OCI-LY3 (cell line): ENCODE data around the gene NTRK2.
A peak's percentile ranks its signal among the peaks of the same experiment; 100 is the strongest.

ENCODE experiments used
- H2AFZ ChIP-seq: fragments of 200-600, 300-600 bp; shearing (Covaris generic); 2 replicates; pipeline ENCODE4 v1.6.0; 2014; ENCODE audit warnings: antibody characterized with exemption, low read depth, low read length
- H3K27ac ChIP-seq: fragments of 200-600, 300-600 bp; sonication (generic); 2 replicates; pipeline ENCODE4 v1.5.1; 2014; ENCODE audit warnings: mild to moderate bottlenecking, low read length, moderate library complexity, mixed read lengths
- H3K27me3 ChIP-seq: fragments of 200-600, 300-600 bp; sonication (generic); 2 replicates; pipeline ENCODE4 v1.6.1; 2014; ENCODE audit warnings: low read depth, low read length, mixed read lengths
- H3K36me3 ChIP-seq: fragments of 200-600, 300-600 bp; sonication (generic); replicated peaks from 2 replicates; pipeline ENCODE3; 2014; ENCODE audit warnings: low read depth, low read length, mixed read lengths
- H3K4me1 ChIP-seq: fragments of 300-600, 200-600 bp; sonication (generic); 2 replicates; pipeline ENCODE4 v1.6.1; 2014; ENCODE audit warnings: low read length, mixed read lengths
- H3K4me2 ChIP-seq: fragments of 200-600, 300-600 bp; sonication (generic); 2 replicates; pipeline ENCODE4 v1.6.1; 2014; ENCODE audit warnings: low read length, mixed read lengths
- H3K4me3 ChIP-seq: fragments of 300-600, 200-600 bp; sonication (generic); 2 replicates; pipeline ENCODE4 v1.5.1; 2014; ENCODE audit warnings: antibody characterized with exemption, mild to moderate bottlenecking, low read length, moderate library complexity
- H3K79me2 ChIP-seq: fragments of 300-600, 200-600 bp; shearing (Covaris generic); 2 replicates; pipeline ENCODE4 v1.6.1; 2014; ENCODE audit warnings: mild to moderate bottlenecking, low read length, mixed read lengths
- H3K9ac ChIP-seq: fragments of 300-600, 200-600 bp; shearing (Covaris generic); 2 replicates; pipeline ENCODE4 v1.6.0; 2014; ENCODE audit warnings: mild to moderate bottlenecking, low read length, moderate library complexity
- H3K9me3 ChIP-seq: fragments of 200-600, 300-600 bp; shearing (Covaris generic); 2 replicates; pipeline ENCODE4 v1.6.1; 2014; ENCODE audit warnings: low read length, mixed read lengths; ENCODE audit not compliant: insufficient read depth
- H4K20me1 ChIP-seq: fragments of 200-600, 300-600 bp; sonication (generic); 2 replicates; pipeline ENCODE4 v1.6.1; 2016; ENCODE audit warnings: low read length, mixed read lengths; ENCODE audit not compliant: insufficient read depth
- EZH2phosphoT487 ChIP-seq: fragments of 200-600 bp; shearing (Covaris generic); IDR thresholded peaks from 2 replicates; pipeline ENCODE4 v1.6.1; 2018; ENCODE audit warnings: antibody characterized with exemption, mixed run types, low read depth
- TF ChIP-seq, protein P1 (sequence below): fragments of 200-600, 300-600 bp; sonication (generic); IDR thresholded peaks from 2 replicates; pipeline ENCODE4 v1.5.1; 2014; ENCODE audit warnings: antibody characterized with exemption, low read length, low read depth

Gene NTRK2

GRCh38 chr9:84950879-84951811 is 281.6 kb downstream of the NTRK2 start:
- Histone ChIP-seq H3K36me3 (no peaks in the 10 kb centered on the region), H3K27ac (no peak overlapping the region), H3K9ac (no peak overlapping the region), H3K27me3 (no peaks in the 10 kb centered on the region), H3K4me1 (peaks cover 14% of the 10 kb centered on the region; the same call in 1 of the 2 replicates), H3K9me3 (no peaks in the 10 kb centered on the region), H3K4me2 (no peak overlapping the region), H4K20me1 (no peaks in the 10 kb centered on the region), H3K79me2 (no peaks in the 10 kb centered on the region), H3K4me3 (no peak overlapping the region), H2AFZ (no peak overlapping the region)
- TF ChIP-seq, protein P1, sequence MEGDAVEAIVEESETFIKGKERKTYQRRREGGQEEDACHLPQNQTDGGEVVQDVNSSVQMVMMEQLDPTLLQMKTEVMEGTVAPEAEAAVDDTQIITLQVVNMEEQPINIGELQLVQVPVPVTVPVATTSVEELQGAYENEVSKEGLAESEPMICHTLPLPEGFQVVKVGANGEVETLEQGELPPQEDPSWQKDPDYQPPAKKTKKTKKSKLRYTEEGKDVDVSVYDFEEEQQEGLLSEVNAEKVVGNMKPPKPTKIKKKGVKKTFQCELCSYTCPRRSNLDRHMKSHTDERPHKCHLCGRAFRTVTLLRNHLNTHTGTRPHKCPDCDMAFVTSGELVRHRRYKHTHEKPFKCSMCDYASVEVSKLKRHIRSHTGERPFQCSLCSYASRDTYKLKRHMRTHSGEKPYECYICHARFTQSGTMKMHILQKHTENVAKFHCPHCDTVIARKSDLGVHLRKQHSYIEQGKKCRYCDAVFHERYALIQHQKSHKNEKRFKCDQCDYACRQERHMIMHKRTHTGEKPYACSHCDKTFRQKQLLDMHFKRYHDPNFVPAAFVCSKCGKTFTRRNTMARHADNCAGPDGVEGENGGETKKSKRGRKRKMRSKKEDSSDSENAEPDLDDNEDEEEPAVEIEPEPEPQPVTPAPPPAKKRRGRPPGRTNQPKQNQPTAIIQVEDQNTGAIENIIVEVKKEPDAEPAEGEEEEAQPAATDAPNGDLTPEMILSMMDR: no peak
- no peak for TF ChIP-seq EZH2phosphoT487

DNA sequence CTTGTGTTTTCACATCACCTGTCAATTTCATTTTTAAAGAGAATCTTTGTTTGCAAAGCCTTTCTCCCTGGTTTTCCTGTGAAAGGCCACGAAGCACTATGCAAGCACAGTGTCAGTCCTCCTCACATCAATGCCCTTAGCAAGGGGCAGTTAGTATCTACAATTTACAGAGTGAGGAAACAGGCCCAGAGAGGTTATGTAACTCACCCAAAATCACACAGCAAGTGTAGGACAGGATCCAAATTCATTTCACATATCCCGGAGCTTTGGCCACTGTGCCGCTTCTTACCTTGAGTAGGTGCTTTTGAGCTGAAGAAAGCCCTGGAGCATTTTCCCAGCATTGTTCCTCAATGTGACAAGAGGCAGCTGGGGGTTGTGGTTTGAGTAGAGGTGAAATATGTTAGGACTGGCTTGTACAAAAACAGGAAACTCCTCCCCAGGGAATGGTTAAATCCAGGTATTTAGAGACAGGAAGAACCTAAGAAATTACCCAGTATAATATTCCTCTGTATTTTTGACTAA is 283.8 kb downstream of the NTRK2 start:
- Histone ChIP-seq H3K27me3 (no peaks in the 10 kb centered on the region), H3K36me3 (no peaks in the 10 kb centered on the region), H4K20me1 (no peaks in the 10 kb centered on the region), H3K9me3 (no peaks in the 10 kb centered on the region), H2AFZ (peak overlapping the region; percentile 87; the same call in 1 of the 2 replicates), H3K4me2 (no peak overlapping the region), H3K9ac (no peak overlapping the region), H3K4me1 (peaks cover 14% of the 10 kb centered on the region; the same call in 1 of the 2 replicates), H3K4me3 (no peak overlapping the region), H3K79me2 (no peaks in the 10 kb centered on the region), H3K27ac (no peak overlapping the region)
- no peak for TF ChIP-seq EZH2phosphoT487
- TF ChIP-seq, protein P1: no peak

DNA sequence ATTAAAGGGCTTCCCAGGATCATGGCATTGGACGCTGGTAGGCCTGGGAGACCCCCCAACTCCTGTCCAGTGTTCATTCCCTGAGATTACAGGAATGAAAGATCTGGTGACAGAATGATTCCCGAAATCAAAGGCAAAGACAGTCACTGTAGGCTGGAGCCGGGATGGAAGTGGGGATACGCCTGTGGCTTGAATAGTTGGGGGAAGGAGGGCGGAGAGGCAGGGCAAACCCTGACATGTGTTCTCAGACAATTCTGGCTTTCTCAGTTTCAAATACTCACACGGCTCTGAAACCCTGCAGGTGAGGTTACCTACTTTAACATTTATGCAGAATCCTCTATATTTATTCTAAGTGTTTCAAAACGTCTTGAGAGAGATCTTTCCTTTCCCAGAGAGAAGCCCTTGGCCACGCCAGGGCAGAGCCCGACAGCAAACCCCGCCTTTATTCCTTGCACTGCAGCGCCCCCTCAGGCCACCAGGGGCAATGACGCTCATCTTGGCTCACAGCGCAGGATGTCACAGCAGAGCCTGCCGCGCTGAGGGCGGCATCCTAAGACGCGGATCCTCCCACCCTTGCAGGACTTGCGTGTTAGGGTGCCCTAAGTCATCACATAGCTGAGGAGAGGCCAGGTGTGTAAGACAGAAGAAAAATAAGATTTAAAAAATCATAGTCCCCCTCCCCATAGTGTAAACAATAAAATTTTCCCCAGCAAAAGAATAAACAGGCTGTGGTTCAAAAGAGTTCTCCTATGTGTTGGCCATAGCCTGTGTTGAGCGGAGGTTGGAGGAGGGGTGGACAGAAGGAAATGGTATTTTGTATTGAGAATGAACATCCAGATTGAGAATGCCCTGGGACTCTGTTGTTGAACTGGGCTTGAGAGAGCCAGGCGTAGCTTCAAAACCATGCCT is 284.5 kb downstream of the NTRK2 start:
- H3K4me1 ChIP-seq: peaks cover 14% of the 10 kb centered on the region; the same call in 1 of the 2 replicates
- peak overlapping the region; percentile 87 for H2AFZ ChIP-seq
- no peak for TF ChIP-seq EZH2phosphoT487
- TF ChIP-seq, protein P1: peak; percentile 96
- H3K4me3 ChIP-seq: peak overlapping the region; percentile 53; the same call in 1 of the 2 replicates
- H3K36me3 ChIP-seq: no peaks in the 10 kb centered on the region
- 0 out of 2 replicates have a peak overlapping the region, but pooled peaks have one; percentile 14 for H3K9ac ChIP-seq
- H3K4me2 ChIP-seq: peak overlapping the region; percentile 61
- no peaks in the 10 kb centered on the region for H3K27me3 ChIP-seq
- H3K27ac ChIP-seq: no peak overlapping the region
- H3K79me2 ChIP-seq: no peaks in the 10 kb centered on the region
- no peaks in the 10 kb centered on the region for H3K9me3 ChIP-seq
- H4K20me1 ChIP-seq: no peaks in the 10 kb centered on the region
